Keratinocyte (primary cell): ENCODE data around the gene POGZ. TPM values are rescaled to one million over a fixed set of nuclear protein-coding genes. Genes with fewer than 3 reads are reported as not detected.

Source experiments
- DNase-seq: peaks from one replicate; pipeline ENCODE4 v3.0.0-alpha.2; 2011; ENCODE audit warnings: low read depth, missing footprints, low spot score
- FAIRE-seq: peaks from 2 replicates; lab custom pipeline; 2011; peaks lifted over from hg19 to GRCh38; lab: Jason Lieb, UNC
- H2AFZ ChIP-seq: 2 replicates; pipeline ENCODE4 v1.6.0; 2012; ENCODE audit warnings: low read length, control low read depth, inconsistent platforms; ENCODE audit not compliant: control insufficient read depth
- H3K27ac ChIP-seq: 2 replicates; pipeline ENCODE4 v1.5.1; 2011; ENCODE audit warnings: low read length; ENCODE audit not compliant: control insufficient read depth, insufficient read depth
- H3K27me3 ChIP-seq: 3 replicates; pipeline ENCODE4 v1.6.0; 2011; ENCODE audit warnings: low read length; ENCODE audit not compliant: control insufficient read depth, insufficient read depth; ENCODE audit errors: extremely low read depth
- H3K36me3 ChIP-seq, 2 experiments: 2 replicates in 1 of 2; 3 replicates in 1 of 2; pipeline ENCODE4 v1.5.1; 2011; ENCODE audit warnings: low read length in 2 of 2, mild to moderate bottlenecking in 1 of 2; ENCODE audit not compliant: control insufficient read depth in 2 of 2, insufficient read depth in 2 of 2; ENCODE audit errors: extremely low read depth in 1 of 2
- H3K4me1 ChIP-seq: 3 replicates; pipeline ENCODE4 v1.5.1; 2011; ENCODE audit warnings: low read length; ENCODE audit not compliant: control insufficient read depth, insufficient read depth; ENCODE audit errors: extremely low read depth
- H3K4me2 ChIP-seq: 3 replicates; pipeline ENCODE4 v1.6.0; 2011; ENCODE audit warnings: low read depth, low read length; ENCODE audit not compliant: control insufficient read depth, insufficient read depth; ENCODE audit errors: extremely low read depth
- H3K4me3 ChIP-seq, 3 experiments: fragments of 200-600 bp in 1 of 3; sonication (generic) in 1 of 3; 2 replicates in 2 of 3; 3 replicates in 1 of 3; pipeline ENCODE4 v1.5.1; 2011 to 2016; ENCODE audit warnings: low read length in 3 of 3, mild to moderate bottlenecking in 3 of 3, control low read depth in 2 of 3, inconsistent platforms in 1 of 3, low read depth in 1 of 3, mixed read lengths in 1 of 3, mixed run types in 1 of 3, moderate library complexity in 1 of 3; ENCODE audit not compliant: control insufficient read depth in 2 of 3, insufficient read depth in 2 of 3; ENCODE audit errors: extremely low read depth in 1 of 3
- H3K79me2 ChIP-seq: 2 replicates; pipeline ENCODE4 v1.6.0; 2012; ENCODE audit warnings: low read length; ENCODE audit not compliant: control insufficient read depth, insufficient read depth
- H3K9ac ChIP-seq: 3 replicates; pipeline ENCODE4 v1.6.0; 2011; ENCODE audit warnings: low read length; ENCODE audit not compliant: control insufficient read depth, insufficient read depth; ENCODE audit errors: extremely low read depth
- H3K9me1 ChIP-seq: 3 replicates; pipeline ENCODE4 v1.6.0; 2011; ENCODE audit warnings: low read length; ENCODE audit not compliant: control insufficient read depth, insufficient read depth; ENCODE audit errors: extremely low read depth
- H3K9me3 ChIP-seq: 2 replicates; pipeline ENCODE4 v1.5.1; 2012; ENCODE audit warnings: low read depth, low read length; ENCODE audit not compliant: control insufficient read depth
- H4K20me1 ChIP-seq: 3 replicates; pipeline ENCODE4 v1.6.0; 2011; ENCODE audit warnings: low read length; ENCODE audit not compliant: control insufficient read depth, insufficient read depth; ENCODE audit errors: extremely low read depth
- CTCF ChIP-seq, 3 experiments: IDR thresholded peaks in 1 of 3; conservative IDR thresholded peaks in 1 of 3; optimal IDR thresholded peaks in 1 of 3; 2 replicates in 2 of 3; 3 replicates in 1 of 3; pipeline versions ENCODE3 to v1.5.1; 2011; ENCODE audit warnings: low read length in 3 of 3, mild to moderate bottlenecking in 3 of 3, moderate library complexity in 2 of 3, control low read depth in 1 of 3, inconsistent platforms in 1 of 3; ENCODE audit not compliant: insufficient read depth in 2 of 3; ENCODE audit errors: extremely low read depth in 1 of 3
- EZH2 ChIP-seq: IDR thresholded peaks from one replicate; pipeline ENCODE4 v1.6.1; 2012; ENCODE audit warnings: inconsistent platforms, mild to moderate bottlenecking, low read length, moderate library complexity
- dilution Hi-C: fragments of 300-500 bp; cut with MboI; formaldehyde crosslinking; loops from one replicate; pipeline ENCODE4 v1.7.0; 2020; ENCODE audit warnings: low sequenced_read_pairs; ENCODE audit not compliant: extremely low pct_ligation_motif_present
- polyA plus RNA-seq, 5 experiments: library from polyadenylated mRNA; depleted of rRNA in 3 of 5; stranded (reverse) in 3 of 5; stranded (forward) in 1 of 5; unstranded in 1 of 5; fragments of >200 nt; gene quantifications; 1 replicate in 1 of 5; 2 replicates in 3 of 5; 3 replicates in 1 of 5; pipeline versions ENCODE4 v1.2.1 to v1.2.3, GENCODE V29; 2011 to 2012; ENCODE audit warnings: missing spikeins in 2 of 5, low read depth in 1 of 5, low replicate concordance in 1 of 5

Gene POGZ
- polyA plus RNA-seq, 1 donor (not counting 4 experiments of a cell fraction or from before 2014, with no cell fraction given) = 29.9 TPM

- H2AFZ ChIP-seq = no peak overlapping the region
- no peaks in the 10 kb centered on the region for H3K9me1 ChIP-seq
- H3K9me3 ChIP-seq = no peaks in the 10 kb centered on the region
- no peaks in the 10 kb centered on the region for H3K36me3 ChIP-seq
- TF ChIP-seq CTCF (optimal IDR thresholded peaks at IDR 0.05 in 1 of 3, IDR thresholded peaks at IDR 0.05 in 1 of 3, conservative IDR thresholded peaks at IDR 0.05 in 1 of 3; ENCODE audit: extremely low read depth in 1 of 3, insufficient read depth in 2 of 3, low read length in 3 of 3) (no peak), EZH2 (no peak)
- DNase-seq (no peak), FAIRE-seq (no peak)
- no peaks in the 10 kb centered on the region for H3K27me3 ChIP-seq
- H3K4me3 ChIP-seq = no peak overlapping the region
- H3K9ac ChIP-seq = no peak overlapping the region
- dilution Hi-C loops = no loop called here
- H3K4me2 ChIP-seq = no peak overlapping the region
- peaks cover 10% of the 10 kb centered on the region for H3K4me1 ChIP-seq
- peaks cover 70% of the 10 kb centered on the region for H3K79me2 ChIP-seq
- no peak overlapping the region for H3K27ac ChIP-seq
- H4K20me1 ChIP-seq = no peaks in the 10 kb centered on the region
Measured at GRCh38 chr1:151455231-151455630, 4.1 kb downstream of the POGZ start.

DNA sequence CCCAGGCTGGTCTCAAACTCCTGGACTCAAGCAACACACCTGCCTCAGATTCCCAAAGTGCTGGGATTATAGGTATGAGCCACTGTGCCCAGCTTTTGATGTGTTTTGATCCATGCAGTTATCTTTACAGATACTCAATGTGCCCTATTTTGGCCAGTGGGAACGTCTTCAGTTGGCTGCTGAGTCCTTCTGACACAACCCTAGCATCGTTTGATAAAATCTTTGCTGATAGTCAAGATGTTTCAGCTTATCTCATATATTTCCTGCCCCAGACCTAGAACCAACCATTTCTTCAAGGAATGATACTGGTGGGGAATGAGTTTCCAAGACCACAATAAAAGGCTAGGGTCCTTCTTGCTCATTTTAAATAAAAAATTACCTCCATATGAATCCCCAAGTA, 11.6 kb downstream of the POGZ start:
- no peak for TF ChIP-seq CTCF (optimal IDR thresholded peaks at IDR 0.05 in 1 of 3, IDR thresholded peaks at IDR 0.05 in 1 of 3, conservative IDR thresholded peaks at IDR 0.05 in 1 of 3; ENCODE audit: extremely low read depth in 1 of 3, insufficient read depth in 2 of 3, low read length in 3 of 3)
- TF ChIP-seq EZH2 = no peak
- H3K4me1 ChIP-seq = peaks cover 16% of the 10 kb centered on the region
- H3K27me3 ChIP-seq = no peaks in the 10 kb centered on the region
- no peaks in the 10 kb centered on the region for H3K9me1 ChIP-seq
- no peak overlapping the region for H3K27ac ChIP-seq
- dilution Hi-C loops = no loop called here
- no peak for DNase-seq
- peaks cover 78% of the 10 kb centered on the region for H3K79me2 ChIP-seq
- H4K20me1 ChIP-seq = no peaks in the 10 kb centered on the region
- H3K9ac ChIP-seq = no peak overlapping the region
- H3K4me3 ChIP-seq = no peak overlapping the region
- H3K36me3 ChIP-seq = no peaks in the 10 kb centered on the region
- FAIRE-seq = no peak
- H2AFZ ChIP-seq = no peak overlapping the region
- no peaks in the 10 kb centered on the region for H3K9me3 ChIP-seq
- no peak overlapping the region for H3K4me2 ChIP-seq
